ENCODE data around the gene ANKHD1.
"Not testable (repeated sequence)": the region's sequence is repeated elsewhere in the genome, so short reads cannot be mapped to it uniquely, and the experiment has no call there.

Gene ANKHD1

DNA sequence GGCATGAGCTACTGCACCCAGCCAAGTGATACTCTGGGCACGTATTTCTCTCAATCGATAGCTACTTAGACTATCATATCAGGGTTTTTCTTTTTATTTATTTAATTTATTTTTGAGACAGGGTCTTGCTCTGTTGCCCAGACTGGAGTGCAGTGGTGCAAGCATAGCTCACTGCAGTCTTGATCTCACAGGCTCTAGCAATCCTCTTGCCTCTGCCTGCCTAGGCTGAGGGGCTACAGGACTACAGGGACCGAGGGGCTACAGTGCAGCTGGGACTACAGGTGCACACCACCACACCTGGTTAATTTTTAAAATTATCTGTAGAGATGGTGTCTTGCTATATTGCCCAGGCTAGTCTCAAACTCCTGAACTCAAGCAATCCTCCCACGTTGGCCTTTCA lies 20.3 kb upstream of the ANKHD1 start:
- DNase-seq = no peak

DNA sequence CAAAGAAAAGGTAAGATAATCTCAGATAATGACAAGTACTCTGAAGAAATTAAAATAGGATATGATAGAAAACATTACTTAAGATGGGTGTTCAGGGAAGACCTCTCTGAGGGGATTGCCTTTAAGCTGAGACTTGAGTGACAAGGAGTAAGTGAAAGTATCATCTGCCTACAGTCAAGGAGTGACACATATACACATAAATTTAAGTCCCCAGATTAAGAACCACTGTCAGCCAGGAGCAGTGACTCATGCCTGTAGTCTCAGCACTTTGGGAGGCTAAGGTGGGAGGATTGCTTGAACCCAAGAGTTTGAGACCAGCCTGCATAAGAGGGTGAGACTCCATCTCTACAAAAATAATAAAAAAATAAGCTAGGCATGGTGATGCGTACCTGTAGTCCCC lies 19.7 kb upstream of the ANKHD1 start:
- no peak for DNase-seq

DNA sequence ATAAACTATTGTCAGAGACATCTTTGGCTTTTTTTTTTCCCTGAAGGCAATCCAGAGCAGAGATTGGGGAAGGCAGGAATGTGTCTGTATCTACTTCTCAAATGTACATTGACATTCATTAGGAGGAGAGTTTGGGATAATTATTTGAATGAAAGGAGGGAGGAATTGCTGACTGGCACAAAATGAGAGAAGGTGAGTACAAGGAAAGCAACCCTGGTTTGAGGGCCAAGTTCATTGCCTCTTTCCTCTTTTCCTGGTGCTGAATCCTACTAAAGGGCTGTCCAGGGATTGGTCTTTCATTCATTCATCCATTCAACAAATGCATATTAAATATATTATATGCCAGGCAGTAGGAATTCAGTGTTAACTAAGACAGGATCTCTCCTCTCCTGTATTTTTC lies 18.8 kb upstream of the ANKHD1 start:
- no peak for DNase-seq

- DNase-seq = no peak
Measured at GRCh38 chr5:140383300-140383699, 18.3 kb upstream of the ANKHD1 start.

- no peak for DNase-seq
Measured at GRCh38 chr5:140388052-140388451, 13.6 kb upstream of the ANKHD1 start.

DNA sequence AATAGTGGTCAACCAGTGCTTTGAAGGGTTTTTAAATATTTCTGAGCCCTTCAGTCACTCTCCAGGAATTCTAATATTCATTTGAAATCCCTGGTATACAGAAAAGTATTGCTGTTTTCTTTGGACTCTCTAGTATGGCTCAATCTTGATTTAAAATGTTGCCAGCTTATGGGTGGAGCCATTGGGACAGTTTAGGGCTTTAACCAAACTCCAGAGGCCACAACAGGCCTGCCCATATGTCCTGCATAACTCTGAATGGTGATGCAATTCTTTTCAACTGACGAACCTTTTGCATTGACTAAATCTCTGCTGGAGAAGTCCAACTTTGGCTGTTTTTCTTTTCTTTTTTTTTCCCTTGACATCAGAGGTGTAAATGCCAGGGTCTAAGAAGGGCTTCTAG lies 10.3 kb upstream of the ANKHD1 start:
- DNase-seq = no peak

DNA sequence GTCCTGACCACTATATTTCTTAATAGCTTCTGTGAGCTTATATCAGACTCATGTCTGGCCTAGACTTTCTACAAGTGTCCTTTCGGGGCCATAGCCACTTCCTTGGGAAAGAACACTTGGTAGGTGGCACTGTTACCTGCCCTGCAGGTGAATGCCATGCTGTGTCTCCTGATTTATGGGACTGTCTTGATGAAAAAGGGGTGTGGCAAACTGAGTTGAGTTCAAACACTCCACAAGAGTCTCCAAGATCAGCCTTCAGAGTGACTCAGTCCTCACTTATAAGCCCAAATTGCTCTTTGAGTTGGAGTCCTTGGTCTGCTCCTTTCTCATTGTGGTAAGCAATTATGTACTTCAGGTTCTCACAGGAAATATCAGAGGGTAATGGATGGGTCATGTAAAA lies 9.9 kb upstream of the ANKHD1 start:
- no peak for DNase-seq

DNA sequence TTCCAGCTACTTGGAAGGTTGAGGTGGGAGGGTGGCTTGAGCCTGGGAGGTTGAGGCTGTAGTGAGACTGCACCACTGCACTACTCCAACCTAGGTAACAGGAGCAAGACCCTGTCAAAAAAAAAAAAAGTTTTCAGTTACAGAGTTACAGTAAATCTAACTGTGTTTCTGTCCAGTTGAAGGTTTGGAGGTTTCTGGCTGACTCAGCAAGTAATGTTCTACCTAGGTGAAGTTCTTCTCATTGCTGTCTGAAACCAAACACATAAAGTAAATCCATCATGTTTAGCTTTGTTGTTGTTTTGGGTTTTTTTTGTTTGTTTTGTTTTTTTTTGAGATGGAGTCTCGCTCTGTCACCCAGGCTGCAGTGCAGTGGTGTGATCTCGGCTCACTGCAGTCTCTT lies 7.9 kb upstream of the ANKHD1 start:
- DNase-seq = no peak

GRCh38 chr5:140398379-140398811 lies 3.2 kb upstream of the ANKHD1 start:
- no peak for DNase-seq

- no peak for DNase-seq
Measured at GRCh38 chr5:140399979-140400729, 1.5 kb upstream of the ANKHD1 start.

DNA sequence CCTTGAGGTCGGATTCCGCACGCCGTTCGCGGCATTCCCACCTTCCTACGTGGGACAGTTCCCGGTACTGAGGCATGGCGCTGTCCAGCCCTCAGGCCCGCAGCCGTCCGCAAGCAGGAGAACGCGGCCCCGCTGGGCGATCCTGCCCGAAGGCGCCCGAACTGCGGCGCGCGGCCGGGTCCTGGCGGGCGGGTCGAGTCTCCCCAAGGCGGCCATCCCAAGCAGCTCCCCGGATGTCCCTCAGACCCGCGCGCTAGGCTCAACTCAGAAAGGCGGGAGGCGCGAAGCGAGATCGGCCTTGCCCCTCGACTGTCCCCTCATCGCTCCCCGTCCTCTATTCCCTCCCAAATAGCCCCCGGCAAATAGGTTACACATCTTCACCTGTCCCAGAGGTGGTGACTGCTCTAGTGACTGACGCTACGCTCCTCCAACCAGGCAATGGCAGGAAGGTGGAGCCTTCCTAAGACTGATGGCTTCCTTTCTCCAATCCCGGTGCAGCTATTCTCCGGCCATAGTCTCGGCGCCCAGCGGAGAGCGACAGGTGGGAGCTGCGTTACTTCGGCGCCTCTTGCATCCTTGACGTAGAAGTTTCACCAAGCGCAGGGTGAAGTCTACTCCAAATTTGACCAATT lies 787 bp upstream of the ANKHD1 start:
- peak; percentile 92 for DNase-seq

- peak; percentile 62 for DNase-seq
Measured at GRCh38 chr5:140402258-140403074, 833 bp downstream of the ANKHD1 start.

DNA sequence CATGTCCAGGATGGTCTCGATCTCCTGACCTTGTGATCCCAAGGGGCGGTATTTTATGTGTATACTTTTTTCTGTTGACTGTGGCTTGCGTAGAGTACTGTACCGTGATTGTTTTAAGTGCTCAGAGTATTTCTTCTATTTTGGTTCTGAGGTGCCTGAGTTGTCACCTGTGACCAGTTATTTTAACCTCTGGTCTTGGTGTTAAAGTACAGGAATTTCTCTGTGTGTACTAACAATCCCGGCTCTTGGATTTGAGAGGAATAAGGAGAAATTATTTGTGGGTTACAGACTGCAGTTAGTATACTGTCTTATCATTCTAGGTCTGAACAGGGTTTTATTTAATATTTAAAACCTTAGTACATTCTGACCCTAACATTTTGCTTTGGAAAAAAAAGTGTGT lies 2.0 kb downstream of the ANKHD1 start:
- DNase-seq = no peak

- DNase-seq = no peak
Measured at GRCh38 chr5:140408750-140409241, 7.2 kb downstream of the ANKHD1 start.

DNA sequence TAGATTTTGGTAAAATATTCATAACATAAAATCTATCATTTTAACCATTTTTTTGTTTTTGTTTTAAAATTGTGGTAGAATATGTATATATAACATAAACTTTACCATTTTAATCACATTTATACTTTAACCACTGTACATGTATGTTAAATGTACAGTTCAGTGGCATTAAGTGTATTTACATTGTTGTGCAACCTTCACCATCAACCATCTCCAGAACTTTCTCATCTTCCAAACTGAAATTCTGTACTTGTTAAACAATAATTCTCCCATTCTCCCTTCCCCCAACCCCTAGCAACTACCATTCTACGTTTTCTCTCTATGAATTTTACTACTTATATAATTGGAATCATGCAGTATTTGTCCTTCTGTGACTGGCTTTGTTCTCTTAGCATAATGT lies 11.6 kb downstream of the ANKHD1 start:
- DNase-seq = no peak

- DNase-seq = no peak
Measured at GRCh38 chr5:140417235-140417634, 15.6 kb downstream of the ANKHD1 start.

- no peak for DNase-seq
Measured at GRCh38 chr5:140418862-140419520, 17.4 kb downstream of the ANKHD1 start.

DNA sequence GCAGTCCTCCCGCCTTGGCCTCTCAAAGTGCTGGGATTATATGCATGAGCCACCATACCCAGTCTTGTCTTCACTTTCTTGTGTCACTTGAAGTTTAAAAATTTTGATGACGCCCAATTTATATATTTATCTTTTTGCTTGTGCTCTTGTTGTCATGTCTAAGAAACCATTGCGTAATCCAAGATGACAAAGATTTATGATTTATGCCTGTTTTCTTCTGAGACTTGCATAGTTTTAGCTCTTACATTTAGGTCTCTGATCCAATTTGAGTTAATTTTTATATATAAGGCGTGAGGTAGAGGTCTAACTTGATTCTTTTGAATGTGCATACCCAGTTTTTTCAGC lies 18.6 kb downstream of the ANKHD1 start:
- DNase-seq = no peak

GRCh38 chr5:140420665-140421361 lies 19.2 kb downstream of the ANKHD1 start:
- no peak for DNase-seq

DNA sequence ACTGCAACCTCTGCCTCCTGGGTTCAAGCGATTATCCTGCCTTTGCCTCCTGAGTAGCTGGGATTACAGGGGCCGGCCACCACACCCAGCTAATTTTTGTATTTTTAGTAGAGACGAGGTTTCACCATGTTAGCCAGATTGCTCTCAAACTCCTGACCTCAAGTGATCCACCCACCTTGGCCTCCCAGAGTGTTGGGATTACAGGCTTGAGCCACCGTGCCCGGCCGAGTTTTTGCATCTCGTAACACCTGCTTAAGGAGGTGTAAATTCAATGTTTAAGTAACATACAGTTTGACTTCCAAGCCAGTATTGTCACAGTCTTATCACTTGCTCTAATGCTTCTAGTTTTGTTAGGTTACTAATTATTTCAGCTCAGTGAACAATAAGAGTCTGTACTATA lies 19.7 kb downstream of the ANKHD1 start:
- DNase-seq = not testable (repeated sequence)

GRCh38 chr5:140423609-140424008 lies 22.0 kb downstream of the ANKHD1 start:
- no peak for DNase-seq

DNA sequence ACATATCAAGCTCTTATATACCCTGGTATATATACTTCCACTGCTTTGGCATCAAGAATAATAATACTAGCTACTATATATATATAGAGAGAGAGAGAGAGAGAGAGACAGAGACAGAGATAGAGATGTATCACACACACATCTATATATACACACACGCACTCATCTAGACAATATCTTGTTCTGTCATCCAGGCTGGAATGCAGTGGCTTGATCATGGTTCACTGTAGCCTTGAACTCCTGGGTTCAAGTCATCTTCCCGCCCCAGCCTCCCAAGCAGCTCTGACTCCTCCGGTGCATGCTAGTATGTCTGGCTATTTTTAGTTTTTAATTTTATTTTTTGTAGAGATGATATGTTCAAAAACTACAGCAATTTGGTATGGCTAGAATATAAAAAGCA lies 22.5 kb downstream of the ANKHD1 start:
- no peak for DNase-seq

GRCh38 chr5:140427726-140428125 lies 26.1 kb downstream of the ANKHD1 start:
- DNase-seq = not testable (repeated sequence)
